NCI-H2107 treated with DMSO at 0.1 percent for 48 hours (cell line): Measurements from ENCODE around the gene ERFL.

Experiments used
- DNase-seq: peaks from one replicate; lab custom pipeline; 2025; ENCODE audit not compliant: unreplicated experiment; lab: John Stamatoyannopoulos, UW

ERFL gene

GRCh38 chr19:41861116-41861768 is 67.0 kb downstream of the ERFL start:
- peak; percentile 66 for DNase-seq

- DNase-seq, result no peak
These were observed 67.7 kb downstream of the ERFL start for GRCh38 chr19:41860419-41861115.

- peak; percentile 92 for DNase-seq
These were observed 68.4 kb downstream of the ERFL start, which contains the start of gene RPS19 for GRCh38 chr19:41859618-41860418. Gene RPS19 (plus strand): TSS chr19:41860255. CDS start chr19:41860775, 520 bp downstream.

- no peak for DNase-seq
These were observed 69.0 kb downstream of the ERFL start for GRCh38 chr19:41859213-41859617.
